Measurements from ENCODE around the gene RASAL2.
"Not testable (repeated sequence)": the region's sequence is repeated elsewhere in the genome, so short reads cannot be mapped to it uniquely, and the experiment has no call there.

RASAL2 gene

DNA sequence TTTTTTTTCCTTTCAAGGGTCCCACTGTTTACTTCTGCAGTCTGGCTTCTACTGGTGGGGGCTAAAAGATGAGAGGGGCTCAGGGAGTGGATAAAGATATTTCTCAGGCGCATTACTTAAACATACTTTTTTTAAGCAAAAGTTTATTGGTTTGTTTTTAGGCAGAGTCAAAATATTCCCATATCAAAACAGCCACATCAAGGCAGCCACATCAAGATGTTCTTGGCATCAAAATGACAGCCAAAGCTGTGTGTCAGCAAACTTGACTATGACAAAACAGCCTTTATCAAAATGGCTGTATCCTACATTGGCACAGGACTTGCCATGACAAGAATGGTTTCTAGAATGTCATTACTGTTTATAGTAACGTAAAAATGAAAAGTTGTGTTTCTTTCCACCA is 22.1 kb upstream of the RASAL2 start:
- no peak overlapping the region for H3K4me3 ChIP-seq (ENCODE audit: insufficient read depth, low read depth, low read length)
- 100% methylated on average over 1 to 2 of the region's 2 CpGs for WGBS, 2 experiments
- no peaks in the 10 kb centered on the region for H3K9me3 ChIP-seq (ENCODE audit: control insufficient read depth, low read length)
- no peak overlapping the region for H3K27ac ChIP-seq (ENCODE audit: insufficient read depth, low read depth, low read length, poor library complexity, severe bottlenecking)
- H3K27me3 ChIP-seq (ENCODE audit: control insufficient read depth, insufficient read depth, low read length, poor library complexity, severe bottlenecking), result no peaks in the 10 kb centered on the region
- no peaks in the 10 kb centered on the region for H3K4me1 ChIP-seq (ENCODE audit: control insufficient read depth, insufficient read depth, low read length)
- H3K36me3 ChIP-seq (ENCODE audit: control insufficient read depth, insufficient read depth, low read length), result no peaks in the 10 kb centered on the region

DNA sequence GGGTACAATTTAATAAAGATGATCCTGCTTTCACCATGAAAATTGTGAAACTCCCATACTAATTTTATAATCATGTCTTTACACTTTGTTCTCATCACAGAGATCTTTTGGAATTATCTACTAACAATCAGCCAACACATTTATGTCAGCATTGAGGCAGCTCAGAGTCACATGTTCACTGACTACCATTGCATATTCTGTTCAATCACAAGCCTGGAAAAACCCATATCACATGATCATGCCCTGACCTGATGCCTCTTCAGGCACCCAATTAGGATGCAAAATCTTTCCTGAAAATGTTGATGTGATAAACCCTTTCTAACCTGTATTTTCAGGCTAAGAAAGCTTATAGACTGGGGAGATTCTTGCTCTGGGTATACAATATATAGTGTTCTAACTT is 21.6 kb upstream of the RASAL2 start:
- Histone ChIP-seq H3K4me3 (ENCODE audit: insufficient read depth, low read depth, low read length) (no peak overlapping the region), H3K4me1 (ENCODE audit: control insufficient read depth, insufficient read depth, low read length) (no peaks in the 10 kb centered on the region), H3K27ac (ENCODE audit: insufficient read depth, low read depth, low read length, poor library complexity, severe bottlenecking) (no peak overlapping the region), H3K9me3 (ENCODE audit: control insufficient read depth, low read length) (no peaks in the 10 kb centered on the region), H3K36me3 (ENCODE audit: control insufficient read depth, insufficient read depth, low read length) (no peaks in the 10 kb centered on the region), H3K27me3 (ENCODE audit: control insufficient read depth, insufficient read depth, low read length, poor library complexity, severe bottlenecking) (no peaks in the 10 kb centered on the region)

DNA sequence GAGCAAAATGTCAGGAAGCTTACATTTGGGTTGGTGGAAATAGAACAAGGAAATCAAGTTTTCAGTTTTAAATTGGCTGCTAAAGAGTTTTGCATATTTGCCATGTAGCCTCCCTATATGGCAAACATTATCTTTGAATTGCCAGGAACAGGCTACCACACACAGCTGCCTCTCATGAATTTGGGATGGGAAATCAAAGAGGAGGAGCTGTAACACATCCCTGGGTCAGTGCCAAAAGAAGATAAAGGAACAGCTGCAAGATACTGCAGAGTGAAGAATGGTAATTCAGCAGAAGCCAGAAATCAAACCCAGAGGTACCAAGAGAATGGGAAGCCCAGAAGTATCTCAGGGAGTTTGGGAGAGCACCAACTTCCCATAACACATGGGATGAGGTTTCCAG is 18.6 kb upstream of the RASAL2 start:
- Histone ChIP-seq H3K36me3 (ENCODE audit: control insufficient read depth, insufficient read depth, low read length) (no peaks in the 10 kb centered on the region), H3K4me3 (ENCODE audit: insufficient read depth, low read depth, low read length) (no peak overlapping the region), H3K9me3 (ENCODE audit: control insufficient read depth, low read length) (no peaks in the 10 kb centered on the region), H3K4me1 (ENCODE audit: control insufficient read depth, insufficient read depth, low read length) (no peaks in the 10 kb centered on the region), H3K27ac (ENCODE audit: insufficient read depth, low read depth, low read length, poor library complexity, severe bottlenecking) (no peak overlapping the region), H3K27me3 (ENCODE audit: control insufficient read depth, insufficient read depth, low read length, poor library complexity, severe bottlenecking) (no peaks in the 10 kb centered on the region)

DNA sequence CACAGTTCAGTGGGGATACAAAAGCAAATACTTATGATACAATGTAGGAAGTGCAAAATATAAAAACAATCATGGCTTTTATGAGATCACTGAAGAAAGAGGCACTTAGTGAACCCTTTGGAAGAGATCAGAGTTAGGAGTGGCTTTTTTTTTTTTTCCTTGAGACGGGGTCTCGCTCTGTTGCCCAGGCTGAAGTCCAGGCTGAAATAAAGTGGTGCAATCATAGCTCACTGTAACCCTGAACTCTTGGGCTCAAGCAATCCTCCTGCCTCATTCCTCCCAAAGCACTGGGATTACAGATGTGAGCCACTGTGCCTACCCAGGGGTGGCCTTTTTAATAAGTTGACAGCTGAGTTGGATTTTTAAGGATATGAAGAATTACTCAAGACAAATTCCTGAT is 17.3 kb upstream of the RASAL2 start:
- no peaks in the 10 kb centered on the region for H3K4me1 ChIP-seq (ENCODE audit: control insufficient read depth, insufficient read depth, low read length)
- no peaks in the 10 kb centered on the region for H3K9me3 ChIP-seq (ENCODE audit: control insufficient read depth, low read length)
- WGBS, 2 experiments, result 91 to 92% methylated on average over 2 of the region's 2 CpGs
- no peak overlapping the region for H3K27ac ChIP-seq (ENCODE audit: insufficient read depth, low read depth, low read length, poor library complexity, severe bottlenecking)
- H3K27me3 ChIP-seq (ENCODE audit: control insufficient read depth, insufficient read depth, low read length, poor library complexity, severe bottlenecking), result no peaks in the 10 kb centered on the region
- no peaks in the 10 kb centered on the region for H3K36me3 ChIP-seq (ENCODE audit: control insufficient read depth, insufficient read depth, low read length)
- no peak overlapping the region for H3K4me3 ChIP-seq (ENCODE audit: insufficient read depth, low read depth, low read length)

DNA sequence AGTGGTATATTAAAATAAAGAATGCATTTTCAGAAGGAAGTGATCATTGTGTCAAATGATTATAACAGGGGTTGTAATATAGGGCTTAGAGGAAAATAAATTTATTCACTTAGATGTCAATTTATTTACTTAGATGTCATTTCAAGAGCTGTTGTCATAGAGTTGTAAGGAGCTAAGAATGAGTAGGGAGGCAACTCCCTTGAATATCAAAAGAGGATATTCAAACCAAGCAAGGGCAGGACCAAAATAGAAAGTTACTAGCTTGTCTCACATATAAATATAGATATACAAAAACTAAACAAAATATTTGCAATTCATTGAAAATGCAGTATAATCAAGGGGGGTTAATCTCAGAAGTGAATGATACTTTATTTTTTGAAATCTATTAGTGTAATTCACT is 16.0 kb upstream of the RASAL2 start:
- Histone ChIP-seq H3K36me3 (ENCODE audit: control insufficient read depth, insufficient read depth, low read length) (no peaks in the 10 kb centered on the region), H3K4me3 (ENCODE audit: insufficient read depth, low read depth, low read length) (no peak overlapping the region), H3K27ac (ENCODE audit: insufficient read depth, low read depth, low read length, poor library complexity, severe bottlenecking) (no peak overlapping the region), H3K4me1 (ENCODE audit: control insufficient read depth, insufficient read depth, low read length) (no peaks in the 10 kb centered on the region), H3K27me3 (ENCODE audit: control insufficient read depth, insufficient read depth, low read length, poor library complexity, severe bottlenecking) (no peaks in the 10 kb centered on the region), H3K9me3 (ENCODE audit: control insufficient read depth, low read length) (no peaks in the 10 kb centered on the region)

DNA sequence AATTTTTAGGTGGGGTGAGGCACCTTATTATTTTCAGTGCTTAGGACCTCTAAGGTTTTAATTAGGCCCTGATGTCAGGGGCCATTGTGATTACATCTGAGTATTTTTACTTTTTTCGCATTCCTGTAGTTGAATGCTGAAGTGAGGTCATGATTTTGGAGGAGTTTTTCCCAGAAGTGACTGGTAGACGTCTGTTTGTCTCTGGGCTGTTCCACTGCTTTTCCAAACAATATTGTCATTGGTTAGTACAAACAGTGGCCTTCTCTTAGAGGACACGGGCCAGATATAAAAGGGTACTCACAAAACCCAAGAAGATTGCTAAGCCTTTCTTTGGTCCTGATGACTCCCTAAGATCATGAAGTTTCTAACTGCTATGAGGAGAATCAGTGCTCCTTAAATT is 7.6 kb upstream of the RASAL2 start:
- Histone ChIP-seq H3K36me3 (ENCODE audit: control insufficient read depth, insufficient read depth, low read length) (no peaks in the 10 kb centered on the region), H3K4me1 (ENCODE audit: control insufficient read depth, insufficient read depth, low read length) (no peaks in the 10 kb centered on the region), H3K4me3 (ENCODE audit: insufficient read depth, low read depth, low read length) (no peak overlapping the region), H3K27me3 (ENCODE audit: control insufficient read depth, insufficient read depth, low read length, poor library complexity, severe bottlenecking) (no peaks in the 10 kb centered on the region), H3K9me3 (ENCODE audit: control insufficient read depth, low read length) (no peaks in the 10 kb centered on the region), H3K27ac (ENCODE audit: insufficient read depth, low read depth, low read length, poor library complexity, severe bottlenecking) (no peak overlapping the region)
- 87 to 93% methylated on average over 3 of the region's 3 CpGs for WGBS, 2 experiments

DNA sequence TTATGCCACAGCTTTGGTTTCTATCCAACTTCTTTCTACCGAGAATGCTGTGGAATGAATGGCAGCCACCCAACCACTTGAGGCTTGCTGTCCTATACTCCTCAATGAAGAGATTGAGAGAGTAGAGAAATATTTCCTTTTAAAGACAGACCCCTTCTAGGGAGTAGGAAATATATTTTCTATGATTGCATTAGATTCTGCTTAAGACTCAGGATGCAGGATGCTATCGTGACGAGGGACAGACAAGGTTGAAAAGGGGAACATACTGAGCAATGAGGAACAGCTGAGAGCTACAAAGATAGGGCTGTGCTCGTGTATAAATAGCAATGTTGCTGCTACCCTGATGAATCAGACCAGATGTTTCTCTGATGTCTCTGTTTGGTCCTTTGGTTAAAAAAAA is 7.1 kb upstream of the RASAL2 start:
- WGBS, 2 experiments, result 93 to 94% methylated on average over 4 of the region's 4 CpGs

DNA sequence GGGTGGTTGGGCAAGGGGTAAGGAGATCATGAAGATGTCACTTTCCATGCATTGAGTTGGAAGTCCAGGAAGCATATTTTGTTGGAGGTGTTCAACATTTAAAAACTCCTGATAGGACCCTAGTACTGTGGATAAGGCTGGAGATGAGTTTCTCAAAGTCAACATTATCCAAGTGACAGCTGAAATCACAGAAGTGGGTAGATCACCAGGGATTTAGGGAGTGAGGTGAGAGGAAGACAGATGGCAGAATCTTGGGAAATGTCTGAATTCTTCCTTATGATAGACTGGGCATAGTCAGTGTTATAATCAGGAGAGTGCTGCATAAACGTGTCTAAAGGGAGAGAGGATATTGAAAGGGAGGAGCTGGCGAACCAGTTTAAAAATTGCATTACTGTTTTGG is 5.3 kb upstream of the RASAL2 start:
- no peak overlapping the region for H3K4me3 ChIP-seq (ENCODE audit: insufficient read depth, low read depth, low read length)
- H3K27me3 ChIP-seq (ENCODE audit: control insufficient read depth, insufficient read depth, low read length, poor library complexity, severe bottlenecking), result no peaks in the 10 kb centered on the region
- WGBS, 2 experiments, result 85 to 87% methylated on average over 2 of the region's 2 CpGs
- H3K27ac ChIP-seq (ENCODE audit: insufficient read depth, low read depth, low read length, poor library complexity, severe bottlenecking), result no peak overlapping the region
- H3K36me3 ChIP-seq (ENCODE audit: control insufficient read depth, insufficient read depth, low read length), result no peaks in the 10 kb centered on the region
- H3K9me3 ChIP-seq (ENCODE audit: control insufficient read depth, low read length), result no peaks in the 10 kb centered on the region
- H3K4me1 ChIP-seq (ENCODE audit: control insufficient read depth, insufficient read depth, low read length), result no peaks in the 10 kb centered on the region

More for the DNA sequence above, 7.1 kb upstream of the RASAL2 start:
- Histone ChIP-seq H3K27me3 (ENCODE audit: control insufficient read depth, insufficient read depth, low read length, poor library complexity, severe bottlenecking) (no peaks in the 10 kb centered on the region), H3K9me3 (ENCODE audit: control insufficient read depth, low read length) (no peaks in the 10 kb centered on the region), H3K36me3 (ENCODE audit: control insufficient read depth, insufficient read depth, low read length) (no peaks in the 10 kb centered on the region), H3K4me1 (ENCODE audit: control insufficient read depth, insufficient read depth, low read length) (no peaks in the 10 kb centered on the region), H3K27ac (ENCODE audit: insufficient read depth, low read depth, low read length, poor library complexity, severe bottlenecking) (no peak overlapping the region), H3K4me3 (ENCODE audit: insufficient read depth, low read depth, low read length) (no peak overlapping the region)

DNA sequence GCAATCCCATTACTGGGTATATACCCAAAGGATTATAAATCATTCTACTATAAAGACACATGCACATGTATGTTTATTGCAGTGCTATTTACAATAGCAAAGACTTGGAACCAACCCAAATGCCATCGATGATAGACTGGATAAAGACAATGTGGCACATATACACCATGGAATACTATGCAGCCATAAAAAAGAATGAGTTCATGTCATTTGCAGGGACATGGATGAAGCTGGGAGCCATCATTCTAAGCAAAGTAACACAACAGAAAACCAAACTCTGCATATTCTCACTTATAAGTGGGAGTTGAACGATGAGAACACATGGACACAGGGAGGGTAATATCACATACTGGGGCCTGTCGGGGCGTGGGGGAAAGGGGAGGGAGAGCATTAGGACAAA is 2.5 kb upstream of the RASAL2 start:
- not testable (repeated sequence) for H3K36me3 ChIP-seq (ENCODE audit: control insufficient read depth, insufficient read depth, low read length); H3K27me3 ChIP-seq (ENCODE audit: control insufficient read depth, insufficient read depth, low read length, poor library complexity, severe bottlenecking); H3K4me3 ChIP-seq (ENCODE audit: insufficient read depth, low read depth, low read length); H3K9me3 ChIP-seq (ENCODE audit: control insufficient read depth, low read length); H3K27ac ChIP-seq (ENCODE audit: insufficient read depth, low read depth, low read length, poor library complexity, severe bottlenecking)
- 95 to 96% methylated on average over 4 of the region's 4 CpGs for WGBS, 2 experiments
- peaks cover 11% of the 10 kb centered on the region for H3K4me1 ChIP-seq (ENCODE audit: control insufficient read depth, insufficient read depth, low read length)

DNA sequence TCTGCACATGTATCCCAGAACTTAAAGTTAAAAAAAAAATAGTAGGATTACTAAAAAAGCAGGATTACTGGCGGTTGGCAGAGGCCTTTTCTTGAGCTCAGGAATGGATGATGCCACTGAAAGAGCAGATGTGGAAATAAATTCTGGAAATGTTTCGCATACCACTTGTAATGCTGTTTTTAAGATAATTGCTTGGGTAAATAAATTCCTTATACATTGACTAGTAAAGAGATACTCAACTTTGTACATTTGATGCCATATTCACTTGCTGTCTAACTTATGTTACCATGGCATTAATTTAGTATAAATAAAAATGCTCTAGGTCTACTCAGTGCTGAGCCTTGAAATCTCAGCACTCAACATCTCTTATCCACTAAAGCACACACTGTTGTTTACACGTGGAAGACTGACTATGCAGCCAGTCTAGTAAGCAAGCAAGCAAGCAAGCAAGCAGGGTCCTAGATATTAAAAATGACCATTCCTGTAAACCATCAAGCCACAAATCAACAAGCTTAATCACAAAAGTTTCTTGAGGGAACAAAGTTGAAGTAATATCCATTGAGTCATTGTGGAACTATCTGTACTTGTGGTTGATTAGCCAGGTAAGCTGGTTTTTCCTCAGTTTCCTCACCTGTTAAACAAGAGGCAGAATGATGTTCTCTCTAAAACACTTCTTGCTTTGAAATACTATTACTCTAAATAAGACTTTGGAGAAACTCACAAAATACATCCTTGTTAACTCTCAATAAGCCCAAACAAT is 1.7 kb upstream of the RASAL2 start:
- Histone ChIP-seq H3K4me3 (ENCODE audit: insufficient read depth, low read depth, low read length) (peak overlapping the region; percentile 95), H3K4me1 (ENCODE audit: control insufficient read depth, insufficient read depth, low read length) (peaks cover 11% of the 10 kb centered on the region), H3K27me3 (ENCODE audit: control insufficient read depth, insufficient read depth, low read length, poor library complexity, severe bottlenecking) (no peaks in the 10 kb centered on the region), H3K27ac (ENCODE audit: insufficient read depth, low read depth, low read length, poor library complexity, severe bottlenecking) (no peak overlapping the region), H3K9me3 (ENCODE audit: control insufficient read depth, low read length) (no peaks in the 10 kb centered on the region), H3K36me3 (ENCODE audit: control insufficient read depth, insufficient read depth, low read length) (no peaks in the 10 kb centered on the region)
- WGBS, 2 experiments, result 59 to 82% methylated on average over 3 of the region's 3 CpGs
